GM21786 (cell line): ENCODE data around the gene SUPT4H1.
"Not testable (repeated sequence)": the region's sequence is repeated elsewhere in the genome, so short reads cannot be mapped to it uniquely, and the experiment has no call there.

Source experiments
- ATAC-seq: cut with Tn5 transposase; IDR thresholded peaks from one replicate; pipeline ENCODE4 v1.9.1; 2021; ENCODE audit not compliant: unreplicated experiment

Gene SUPT4H1

GRCh38 chr17:58341861-58342475 lies 10.0 kb downstream of the SUPT4H1 start:
- ATAC-seq = no peak

GRCh38 chr17:58341136-58341860 lies 10.7 kb downstream of the SUPT4H1 start:
- ATAC-seq = not testable (repeated sequence)

DNA sequence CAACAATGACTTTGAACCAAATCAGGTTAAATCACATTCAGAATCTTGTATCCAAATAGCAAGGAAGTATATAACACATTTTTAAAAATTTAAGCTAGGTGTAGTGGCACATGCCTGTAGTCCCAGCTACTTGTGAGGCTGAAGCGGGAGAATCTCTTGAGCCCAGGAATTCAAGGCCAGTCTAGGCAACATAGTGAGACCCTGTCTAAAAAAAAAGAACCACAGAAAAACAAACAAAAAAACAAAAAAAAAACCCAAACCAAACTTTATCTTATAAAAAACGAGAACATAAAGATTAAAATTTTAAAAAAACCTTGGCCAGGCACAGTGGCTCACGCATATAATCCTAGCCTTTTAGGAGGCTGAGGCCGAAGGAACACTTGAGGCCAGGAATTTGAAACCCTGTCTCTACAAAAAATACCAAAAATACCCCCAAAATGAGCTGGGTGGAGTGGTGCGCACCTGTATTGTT lies 11.6 kb downstream of the SUPT4H1 start:
- ATAC-seq = no peak

DNA sequence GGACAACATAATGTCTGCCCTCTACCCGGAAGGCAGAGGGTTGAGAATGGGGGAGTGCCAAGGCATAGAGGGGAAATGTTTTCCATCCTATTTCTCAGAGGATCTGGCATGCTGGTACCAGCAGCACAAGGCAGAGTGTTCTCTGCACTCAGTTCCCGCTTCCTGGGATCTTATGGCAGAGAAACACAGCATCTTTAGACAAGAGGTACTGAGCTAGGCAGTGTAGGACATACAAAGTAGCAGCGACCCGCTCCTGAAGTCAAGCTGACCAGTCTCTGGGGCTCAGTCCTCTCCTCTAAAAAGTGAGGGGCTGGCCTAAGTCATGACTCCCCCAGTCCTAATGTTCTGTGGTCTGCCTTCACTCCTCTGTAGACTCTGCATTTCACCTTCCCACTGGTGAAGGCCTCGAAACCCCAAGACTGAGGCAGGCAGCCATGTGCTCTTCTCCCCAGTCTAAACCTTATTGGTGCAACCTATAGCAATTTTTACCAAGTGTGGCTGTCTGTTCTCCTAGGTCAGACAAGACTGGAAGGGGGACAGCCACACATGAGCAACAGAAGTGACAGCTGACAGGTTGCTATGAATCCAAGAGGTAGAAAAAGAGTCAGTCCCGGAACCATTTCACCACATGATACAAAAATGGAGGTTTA lies 12.1 kb downstream of the SUPT4H1 start:
- no peak for ATAC-seq

DNA sequence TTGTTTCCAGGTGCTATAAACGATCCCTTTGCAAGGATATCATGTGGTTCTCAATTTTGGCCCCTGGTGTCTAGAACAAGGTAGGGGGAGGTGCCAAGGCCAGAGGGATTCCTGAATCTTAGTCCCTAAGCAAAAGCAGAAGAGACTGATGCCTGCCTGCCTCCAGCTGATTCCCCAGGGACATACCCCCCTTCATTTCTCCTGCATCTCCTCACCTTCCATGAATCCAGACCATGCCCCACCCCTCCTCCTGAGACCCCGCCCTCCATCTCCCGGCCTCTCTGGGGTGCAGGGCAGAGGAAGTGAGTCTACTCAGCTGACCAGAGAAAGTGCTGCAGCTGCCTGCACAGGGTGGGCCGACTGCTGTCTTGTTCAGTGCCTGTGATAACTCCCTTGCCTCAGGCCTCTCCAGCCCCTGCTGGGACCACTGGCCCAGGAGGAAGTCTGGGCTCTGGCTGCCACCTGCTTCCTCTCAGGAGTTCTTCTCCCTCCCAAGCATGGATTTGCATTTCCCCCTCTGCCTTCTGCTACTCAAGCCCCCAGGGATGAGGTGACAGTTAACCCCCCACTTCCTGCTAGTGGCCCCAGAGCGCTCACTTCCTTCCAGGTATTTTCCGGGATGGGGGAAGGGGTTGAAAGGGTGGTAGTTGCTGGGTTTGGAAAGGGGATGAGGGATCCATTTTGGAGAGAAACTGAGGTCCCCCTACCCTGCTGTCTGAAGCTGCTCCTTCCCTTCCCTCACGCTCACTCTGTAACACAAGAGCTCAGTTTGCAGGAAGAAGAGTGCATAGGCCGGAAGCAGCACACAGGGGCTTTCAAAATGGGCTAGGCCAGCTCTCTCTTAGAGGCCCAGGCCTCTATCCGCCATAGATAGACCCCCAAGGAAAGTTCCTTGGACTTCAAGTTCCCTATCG lies 12.9 kb downstream of the SUPT4H1 start:
- ATAC-seq = no peak

GRCh38 chr17:58338454-58338840 lies 13.6 kb downstream of the SUPT4H1 start:
- no peak for ATAC-seq

GRCh38 chr17:58337600-58338453 lies 14.2 kb downstream of the SUPT4H1 start:
- peak; percentile 56 for ATAC-seq

DNA sequence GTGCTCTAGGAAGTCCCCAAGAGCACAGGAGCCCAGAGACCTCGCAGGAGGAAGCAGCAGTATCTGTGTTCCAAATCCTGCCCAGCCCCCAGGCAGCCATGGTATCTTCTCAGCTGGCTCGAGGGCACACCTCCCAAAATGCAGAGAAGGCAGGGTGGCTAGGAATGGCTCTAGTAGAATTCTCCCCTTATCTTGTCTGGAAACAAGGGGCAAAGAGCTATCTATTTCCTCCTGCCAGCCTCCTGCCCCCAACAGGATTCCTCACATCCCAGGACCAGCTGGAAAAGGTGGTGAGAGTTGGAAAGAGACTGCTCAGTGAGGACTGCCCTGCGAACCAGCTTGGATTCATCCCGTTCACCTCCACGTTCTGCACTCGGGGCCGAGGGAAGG lies 14.8 kb downstream of the SUPT4H1 start:
- ATAC-seq = no peak

GRCh38 chr17:58336456-58337209 lies 15.4 kb downstream of the SUPT4H1 start:
- no peak for ATAC-seq

DNA sequence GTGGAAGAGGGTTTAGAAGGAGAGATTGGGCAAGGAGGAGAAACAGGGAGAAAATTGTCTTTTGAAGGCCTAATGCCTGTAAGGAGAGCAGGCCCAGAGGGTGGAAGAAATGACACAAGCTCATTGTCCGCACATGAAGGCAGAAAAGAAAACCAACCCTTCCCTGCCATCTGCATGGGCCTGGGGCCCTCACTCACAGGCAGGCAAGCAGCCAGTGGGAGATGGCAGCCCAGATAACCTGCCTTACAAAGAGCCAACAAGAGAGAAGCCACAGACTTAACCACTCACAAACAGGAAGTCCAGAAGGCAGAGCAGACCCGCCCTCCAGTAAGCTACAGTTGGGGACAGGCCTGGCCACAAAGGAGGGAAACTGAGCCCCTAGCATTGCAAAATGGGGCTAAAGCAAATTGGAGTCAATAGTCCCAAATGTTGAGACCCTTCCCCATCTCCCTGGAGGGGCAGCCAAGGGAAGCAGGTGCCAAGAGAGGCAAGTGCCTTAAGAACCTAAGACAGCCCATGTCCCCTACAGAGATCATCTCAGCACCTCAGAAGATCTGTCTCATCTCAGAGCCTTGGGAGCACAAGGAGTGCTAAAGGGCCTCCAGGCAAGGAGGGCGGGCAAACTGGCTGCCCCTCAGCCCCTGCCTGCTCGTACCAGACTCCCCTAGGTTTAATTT lies 16.1 kb downstream of the SUPT4H1 start:
- ATAC-seq = peak; percentile 16

DNA sequence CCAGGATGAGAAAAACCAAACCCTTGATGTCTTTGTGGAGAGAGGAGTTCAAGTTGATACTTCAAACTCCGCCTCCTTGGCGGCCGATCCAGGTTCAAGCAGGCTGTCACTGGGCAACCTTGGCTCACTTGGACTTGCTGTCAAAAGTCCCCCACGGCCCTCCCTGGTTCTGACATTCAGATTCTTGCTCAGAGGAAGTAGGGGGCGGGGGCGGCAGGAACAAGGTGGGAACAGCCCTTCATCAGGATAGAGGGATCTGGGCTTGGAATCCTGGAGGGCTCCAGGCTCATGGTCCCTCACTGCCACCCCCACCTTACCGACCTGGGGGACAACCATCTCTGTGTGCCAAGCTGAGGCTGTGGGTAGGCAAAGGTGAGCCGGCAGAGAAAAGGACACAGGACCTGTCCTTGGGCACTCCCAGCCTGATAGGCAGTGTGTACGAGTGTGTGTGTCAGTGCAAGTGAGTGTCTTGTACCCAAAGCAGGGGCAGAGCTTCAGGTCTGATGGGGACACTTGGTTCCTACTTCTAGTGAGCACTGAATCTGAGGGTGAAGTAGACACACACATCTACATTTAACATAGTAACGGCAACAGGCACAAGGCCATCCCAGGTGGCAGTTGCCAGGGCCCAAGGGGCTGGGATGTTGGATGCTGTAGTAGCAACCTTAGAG lies 16.8 kb downstream of the SUPT4H1 start:
- ATAC-seq = no peak

DNA sequence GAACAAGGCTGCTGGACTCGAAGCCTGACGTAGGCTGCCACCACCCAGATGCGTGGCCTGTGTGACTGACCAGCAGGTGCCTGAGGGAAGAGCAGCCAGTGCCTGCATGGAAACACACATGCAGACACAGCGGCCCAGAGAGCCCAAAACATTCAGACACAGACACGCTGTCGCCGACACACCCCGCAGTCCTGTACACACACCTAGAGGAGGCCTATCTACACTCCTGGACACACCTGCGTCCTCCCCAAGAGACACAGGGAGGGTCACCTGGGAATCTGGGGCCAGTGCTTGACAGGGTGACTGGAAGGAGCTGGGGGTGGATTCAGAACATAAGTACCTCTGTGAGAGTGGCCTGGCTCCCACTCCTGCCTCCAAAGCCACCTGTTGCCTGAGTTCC lies 17.3 kb downstream of the SUPT4H1 start:
- ATAC-seq = no peak

GRCh38 chr17:58334256-58334655 lies 17.7 kb downstream of the SUPT4H1 start:
- no peak for ATAC-seq

GRCh38 chr17:58333736-58334207 lies 18.2 kb downstream of the SUPT4H1 start:
- no peak for ATAC-seq

- no peak for ATAC-seq
These were observed 18.9 kb downstream of the SUPT4H1 start for GRCh38 chr17:58332778-58333735.

- ATAC-seq = no peak
These were observed 19.9 kb downstream of the SUPT4H1 start for GRCh38 chr17:58331815-58332777.
